ENCODE measurements around the gene STAT3. TPM values are rescaled to one million over a fixed set of nuclear protein-coding genes. Genes with fewer than 3 reads are reported as not detected.
A peak's percentile ranks its signal among the peaks of the same experiment; 100 is the strongest.

Gene STAT3
- total RNA-seq, 3 donors from 2014 or later (not counting 1 experiment from before 2014, with no cell fraction given): 190 to 246 (median 206) TPM

DNA sequence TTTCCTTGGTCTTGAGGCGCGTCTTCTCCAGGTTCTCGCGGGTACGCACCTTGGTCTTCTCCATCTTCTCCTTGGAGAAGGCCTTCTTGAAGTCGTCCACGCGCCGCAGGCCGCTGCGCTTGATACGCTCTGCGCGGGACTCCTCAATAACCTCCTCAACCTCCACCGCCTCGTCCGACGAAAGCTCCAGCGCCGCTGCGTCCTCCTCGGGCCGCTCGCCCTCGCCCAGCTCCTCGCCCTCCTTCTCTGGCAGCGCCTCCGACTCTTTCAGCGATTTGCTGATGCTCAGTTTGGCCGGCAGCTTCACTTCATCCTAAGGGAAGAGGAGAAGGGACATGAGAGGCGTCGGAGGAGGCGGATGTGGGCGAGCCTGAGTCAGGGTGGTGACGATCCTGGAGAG is 16.8 kb upstream of the STAT3 start:
- intact Hi-C loops (cut with micrococcal nuclease): no loop called here

DNA sequence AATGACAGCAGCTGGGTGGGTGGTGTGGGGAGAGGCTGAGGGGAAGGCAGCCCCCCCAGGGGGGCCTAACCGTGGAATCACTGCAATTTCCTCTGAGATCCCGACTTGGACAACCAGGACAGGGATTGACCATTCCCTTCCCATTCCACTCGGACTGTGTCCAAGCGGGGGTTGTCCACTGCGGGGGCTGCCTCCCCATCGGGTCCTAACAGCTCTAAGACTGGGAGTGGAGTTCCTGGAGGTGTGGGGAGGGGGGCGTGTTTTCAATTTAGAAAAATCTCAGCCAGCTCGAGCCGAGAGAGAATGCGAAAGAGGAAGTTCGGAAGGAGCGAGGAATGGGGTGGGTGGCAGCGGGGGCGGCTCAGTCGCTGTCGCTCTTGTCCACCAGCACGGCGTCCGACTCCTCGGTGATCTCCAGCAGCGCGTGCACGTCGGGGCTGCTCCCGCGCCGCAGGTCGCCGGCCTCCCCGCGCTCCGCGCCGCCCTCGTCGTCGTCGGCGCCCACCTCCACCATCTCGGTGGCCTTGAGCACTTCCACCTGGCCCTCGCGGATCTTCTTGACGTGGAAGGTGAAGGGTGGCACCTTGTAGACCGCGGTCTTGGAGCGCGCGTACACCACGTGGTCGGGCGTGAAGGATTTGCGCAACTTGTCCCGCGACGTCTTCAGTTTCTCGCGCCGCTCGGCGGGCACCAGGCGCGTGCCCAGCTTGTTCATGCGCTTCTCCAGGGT is 16.2 kb upstream of the STAT3 start:
- peaks cover 17% of the 10 kb centered on the region for H3K4me1 ChIP-seq (ENCODE audit: control insufficient read depth, insufficient read depth, low read length)
- ATAC-seq (no peak), DNase-seq (no peak)
- H3K9me3 ChIP-seq (ENCODE audit: control insufficient read depth, insufficient read depth, low read length): no peaks in the 10 kb centered on the region
- Mint-ChIP-seq H3K4me3 (no peak overlapping the region), H3K27me3 (ENCODE audit: low read depth in 2 of 2) (peaks cover 0 to 2% of the 10 kb centered on the region in 2 donors), H3K9me3 (no peaks in the 10 kb centered on the region), H3K4me1 (peaks cover 15 to 19% of the 10 kb centered on the region in 2 donors), H3K36me3 (no peaks in the 10 kb centered on the region), H3K27ac (no peak overlapping the region)
- WGBS (ENCODE audit: insufficient coverage): 94% methylated on average over 60 of the region's 63 CpGs
- H3K4me3 ChIP-seq (ENCODE audit: low read length): no peak overlapping the region
- TF ChIP-seq, protein P1, sequence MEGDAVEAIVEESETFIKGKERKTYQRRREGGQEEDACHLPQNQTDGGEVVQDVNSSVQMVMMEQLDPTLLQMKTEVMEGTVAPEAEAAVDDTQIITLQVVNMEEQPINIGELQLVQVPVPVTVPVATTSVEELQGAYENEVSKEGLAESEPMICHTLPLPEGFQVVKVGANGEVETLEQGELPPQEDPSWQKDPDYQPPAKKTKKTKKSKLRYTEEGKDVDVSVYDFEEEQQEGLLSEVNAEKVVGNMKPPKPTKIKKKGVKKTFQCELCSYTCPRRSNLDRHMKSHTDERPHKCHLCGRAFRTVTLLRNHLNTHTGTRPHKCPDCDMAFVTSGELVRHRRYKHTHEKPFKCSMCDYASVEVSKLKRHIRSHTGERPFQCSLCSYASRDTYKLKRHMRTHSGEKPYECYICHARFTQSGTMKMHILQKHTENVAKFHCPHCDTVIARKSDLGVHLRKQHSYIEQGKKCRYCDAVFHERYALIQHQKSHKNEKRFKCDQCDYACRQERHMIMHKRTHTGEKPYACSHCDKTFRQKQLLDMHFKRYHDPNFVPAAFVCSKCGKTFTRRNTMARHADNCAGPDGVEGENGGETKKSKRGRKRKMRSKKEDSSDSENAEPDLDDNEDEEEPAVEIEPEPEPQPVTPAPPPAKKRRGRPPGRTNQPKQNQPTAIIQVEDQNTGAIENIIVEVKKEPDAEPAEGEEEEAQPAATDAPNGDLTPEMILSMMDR (IDR thresholded peaks at IDR 0.05): no peak
- intact Hi-C loops (cut with micrococcal nuclease): no loop called here
- no peaks in the 10 kb centered on the region for H3K27me3 ChIP-seq (ENCODE audit: control insufficient read depth, insufficient read depth, low read length)
- no peak overlapping the region for H3K27ac ChIP-seq (ENCODE audit: low read length)
- no peaks in the 10 kb centered on the region for H3K36me3 ChIP-seq (ENCODE audit: control insufficient read depth, insufficient read depth, low read length)

More for the DNA sequence above, 16.8 kb upstream of the STAT3 start:
- Histone ChIP-seq H3K27me3 (ENCODE audit: control insufficient read depth, insufficient read depth, low read length) (no peaks in the 10 kb centered on the region), H3K4me3 (ENCODE audit: low read length) (no peak overlapping the region), H3K9me3 (ENCODE audit: control insufficient read depth, insufficient read depth, low read length) (no peaks in the 10 kb centered on the region), H3K4me1 (ENCODE audit: control insufficient read depth, insufficient read depth, low read length) (peaks cover 11% of the 10 kb centered on the region), H3K27ac (ENCODE audit: low read length) (no peak overlapping the region), H3K36me3 (ENCODE audit: control insufficient read depth, insufficient read depth, low read length) (no peaks in the 10 kb centered on the region)
- WGBS (ENCODE audit: insufficient coverage): 96% methylated on average over 35 of the region's 35 CpGs
- no peak for DNase-seq
- Mint-ChIP-seq H3K4me3 (no peak overlapping the region), H3K9me3 (no peaks in the 10 kb centered on the region), H3K4me1 (peaks cover 12 to 15% of the 10 kb centered on the region in 2 donors), H3K36me3 (no peaks in the 10 kb centered on the region), H3K27me3 (ENCODE audit: low read depth in 2 of 2) (peaks cover 4 to 5% of the 10 kb centered on the region in 2 donors), H3K27ac (no peak overlapping the region)
- TF ChIP-seq, protein P1 (IDR thresholded peaks at IDR 0.05): no peak
- no peak for ATAC-seq

DNA sequence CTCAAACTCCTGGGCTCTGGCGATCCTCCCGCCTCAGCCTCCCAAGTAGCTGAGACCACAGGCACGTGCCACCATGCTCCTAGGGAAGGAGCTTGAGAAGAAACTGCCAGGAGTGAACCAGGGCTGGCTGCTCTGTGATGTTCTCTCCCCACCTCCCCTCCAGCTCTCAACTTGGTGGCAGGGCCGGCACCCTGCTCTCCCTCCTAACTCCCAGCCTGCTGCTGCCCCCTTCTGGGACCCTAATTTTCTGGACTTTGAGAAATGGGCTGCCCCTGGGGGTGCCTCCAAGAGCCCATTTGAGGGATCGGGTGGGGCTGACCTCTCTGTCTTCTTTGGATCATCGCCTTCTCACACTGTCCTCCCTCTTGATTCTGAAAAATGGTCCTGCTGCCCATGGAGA is 14.9 kb upstream of the STAT3 start:
- DNase-seq (peak in 1 of 2 donors; percentile 58), ATAC-seq (peak in 2 of 3 donors; percentile 32 to 34)
- no peak overlapping the region for H3K27ac Mint-ChIP-seq
- intact Hi-C loops (cut with micrococcal nuclease): no loop called here
- H3K36me3 ChIP-seq (ENCODE audit: control insufficient read depth, insufficient read depth, low read length): no peaks in the 10 kb centered on the region
- H3K27me3 ChIP-seq (ENCODE audit: control insufficient read depth, insufficient read depth, low read length): no peaks in the 10 kb centered on the region
- no peaks in the 10 kb centered on the region for H3K9me3 Mint-ChIP-seq
- no peaks in the 10 kb centered on the region for H3K9me3 ChIP-seq (ENCODE audit: control insufficient read depth, insufficient read depth, low read length)
- TF ChIP-seq, protein P1 (IDR thresholded peaks at IDR 0.05): no peak
- peaks cover 0 to 2% of the 10 kb centered on the region in 2 donors for H3K27me3 Mint-ChIP-seq (ENCODE audit: low read depth in 2 of 2)
- H3K4me3 ChIP-seq (ENCODE audit: low read length): no peak overlapping the region
- H3K36me3 Mint-ChIP-seq: no peaks in the 10 kb centered on the region
- 79% methylated on average over 6 of the region's 6 CpGs for WGBS (ENCODE audit: insufficient coverage)
- H3K4me1 Mint-ChIP-seq: peaks cover 15 to 19% of the 10 kb centered on the region in 2 donors
- H3K4me3 Mint-ChIP-seq: no peak overlapping the region
- H3K4me1 ChIP-seq (ENCODE audit: control insufficient read depth, insufficient read depth, low read length): peaks cover 17% of the 10 kb centered on the region
- no peak overlapping the region for H3K27ac ChIP-seq (ENCODE audit: low read length)
